HepG2 (cell line): Measurements from ENCODE around the gene LMAN2. TPM values are rescaled to one million over a fixed set of nuclear protein-coding genes. Genes with fewer than 3 reads are reported as not detected.

Experiments
- AKAP8 ChIP-seq: sonication (generic); formaldehyde crosslinking; IDR thresholded peaks from 2 replicates; pipeline ENCODE4 v1.5.1; 2020; ENCODE audit warnings: mild to moderate bottlenecking, missing genetic modification reagents
- ARID4A ChIP-seq: sonication (generic); formaldehyde crosslinking; IDR thresholded peaks from 2 replicates; pipeline ENCODE4 v1.5.0; 2020; ENCODE audit warnings: mild to moderate bottlenecking, missing genetic modification reagents, borderline replicate concordance
- ELF1 ChIP-seq: sonication (generic); formaldehyde crosslinking; IDR thresholded peaks from 2 replicates; pipeline ENCODE4 v1.4.0; 2020; ENCODE audit warnings: missing genetic modification reagents
- GATA4 ChIP-seq: sonication (generic); IDR thresholded peaks from 2 replicates; pipeline ENCODE4 v1.6.1; 2016; ENCODE audit warnings: antibody characterized with exemption, low read depth, borderline replicate concordance
- IKZF4 ChIP-seq: sonication (generic); formaldehyde crosslinking; IDR thresholded peaks from 2 replicates; pipeline ENCODE4 v1.5.1; 2020; ENCODE audit warnings: borderline replicate concordance, mild to moderate bottlenecking, low read depth, missing genetic modification reagents; ENCODE audit errors: not compliant biosample characterization
- IKZF5 ChIP-seq: IDR thresholded peaks from 2 replicates; pipeline ENCODE4 v1.6.1; 2018; ENCODE audit warnings: missing genetic modification reagents, mild to moderate bottlenecking, missing compliant biosample characterization
- IRF9 ChIP-seq: sonication (generic); formaldehyde crosslinking; IDR thresholded peaks from 2 replicates; pipeline ENCODE4 v1.8.0; 2022; ENCODE audit warnings: missing genetic modification reagents, mild to moderate bottlenecking, borderline replicate concordance
- KLF11 ChIP-seq: IDR thresholded peaks from 2 replicates; pipeline ENCODE4 v1.6.1; 2016; ENCODE audit warnings: missing compliant biosample characterization
- MATR3 ChIP-seq: sonication (generic); formaldehyde crosslinking; IDR thresholded peaks from 2 replicates; pipeline ENCODE4 v1.4.0; 2020; ENCODE audit warnings: missing genetic modification reagents
- NFKBIZ ChIP-seq: IDR thresholded peaks from 2 replicates; pipeline ENCODE4 v1.6.1; 2018; ENCODE audit warnings: missing genetic modification reagents, missing compliant biosample characterization
- POGZ ChIP-seq: sonication (generic); formaldehyde crosslinking; IDR thresholded peaks from 2 replicates; pipeline ENCODE4 v1.4.0; 2020; ENCODE audit warnings: mild to moderate bottlenecking, missing genetic modification reagents
- PRDM4 ChIP-seq: sonication (generic); formaldehyde crosslinking; IDR thresholded peaks from 2 replicates; pipeline ENCODE4 v1.9.0; 2021; ENCODE audit warnings: missing genetic modification reagents, borderline replicate concordance
- RFX5 ChIP-seq: IDR thresholded peaks from 2 replicates; pipeline ENCODE4 v1.6.1; 2011; ENCODE audit warnings: low read depth, low read length, improper control_type of control experiment
- SALL1 ChIP-seq: sonication (generic); formaldehyde crosslinking; IDR thresholded peaks from 2 replicates; pipeline ENCODE4 v1.8.0; 2022; ENCODE audit warnings: mild to moderate bottlenecking, missing genetic modification reagents
- TFAP4 ChIP-seq: sonication (generic); IDR thresholded peaks from 2 replicates; pipeline ENCODE4 v1.6.1; 2016; ENCODE audit warnings: low read depth, borderline replicate concordance
- YEATS2 ChIP-seq: sonication (generic); formaldehyde crosslinking; IDR thresholded peaks from 2 replicates; pipeline ENCODE4 v1.4.0; 2020; ENCODE audit warnings: missing genetic modification reagents, borderline replicate concordance
- ZBTB7B ChIP-seq: sonication (generic); formaldehyde crosslinking; IDR thresholded peaks from 2 replicates; pipeline ENCODE4 v1.4.0; 2020; ENCODE audit warnings: missing genetic modification reagents
- ZNF3 ChIP-seq: IDR thresholded peaks from 2 replicates; pipeline ENCODE4 v1.7.0; 2017; ENCODE audit warnings: inconsistent platforms
- ZNF496 ChIP-seq: sonication (generic); formaldehyde crosslinking; IDR thresholded peaks from 2 replicates; pipeline ENCODE4 v1.8.1; 2023; ENCODE audit warnings: mild to moderate bottlenecking, moderate library complexity, missing genetic modification reagents; ENCODE audit not compliant: insufficient replicate concordance
- ZNF775 ChIP-seq: sonication (generic); formaldehyde crosslinking; IDR thresholded peaks from 2 replicates; pipeline ENCODE4 v1.4.0; 2020; ENCODE audit warnings: missing genetic modification reagents, mild to moderate bottlenecking, moderate library complexity, borderline replicate concordance
- polyA plus RNA-seq, 8 experiments: library from polyadenylated mRNA; depleted of rRNA in 3 of 8; stranded (reverse) in 7 of 8; unstranded in 1 of 8; fragments of >200 nt; fragmentation: Illumina TruSeq in 4 of 8; extraction: Trizol in 4 of 8; gene quantifications; 2 replicates each; pipeline versions ENCODE4 v1.2.1 to v1.2.3, GENCODE V29; 2011 to 2016; ENCODE audit warnings: low read depth in 4 of 8, missing spikeins in 1 of 8, mixed read lengths in 1 of 8; ENCODE audit not compliant: insufficient read depth in 1 of 8
- total RNA-seq, 5 experiments: library from RNA; depleted of rRNA; stranded (reverse); fragments of >200 nt; fragmentation: Illumina TruSeq; extraction: Trizol; gene quantifications; 2 replicates each; pipeline ENCODE4 v1.2.3, GENCODE V29; 2016; ENCODE audit warnings: low read depth in 1 of 5

Gene LMAN2
- total and polyA plus RNA-seq, 2 of the 13 experiments (the other 11 are each of a cell fraction or from before 2014, with no cell fraction given): 191 to 197 TPM

GRCh38 chr5:177370488-177371119, 19.1 kb upstream of the LMAN2 start (continued):
- TF ChIP-seq ARID4A (CRISPR knock-in tag): peak; percentile 72; the same call in 1 of the 2 replicates
- peak; percentile 78 for TF ChIP-seq ELF1 (CRISPR knock-in tag)
- TF ChIP-seq POGZ (CRISPR knock-in tag): no peak
- TF ChIP-seq GATA4: no peak
- TF ChIP-seq RFX5: no peak
- TF ChIP-seq AKAP8 (CRISPR knock-in tag): no peak
- no peak for TF ChIP-seq PRDM4 (CRISPR knock-in tag)
- peak; percentile 84 for TF ChIP-seq SALL1 (CRISPR knock-in tag)
- no peak for TF ChIP-seq ZNF3 (CRISPR knock-in tag)
- peak; percentile 61; the same call in 1 of the 2 replicates for TF ChIP-seq IKZF5 (CRISPR knock-in tag)
- TF ChIP-seq NFKBIZ: no peak
- TF ChIP-seq ZNF775 (CRISPR knock-in tag): no peak
- TF ChIP-seq ZNF496 (CRISPR knock-in tag): no peak
- 0 out of 2 replicates have a peak, but pooled peaks have one; percentile 12 for TF ChIP-seq IRF9 (CRISPR knock-in tag)
- TF ChIP-seq ZBTB7B (CRISPR knock-in tag): peak; percentile 73
- no peak for TF ChIP-seq MATR3 (CRISPR knock-in tag)
- no peak for TF ChIP-seq YEATS2 (CRISPR knock-in tag)
- no peak for TF ChIP-seq IKZF4 (CRISPR knock-in tag)
- peak; percentile 60; the same call in 1 of the 2 replicates for TF ChIP-seq KLF11 (CRISPR knock-in tag)
- no peak for TF ChIP-seq TFAP4
